ENCODE results near the gene B3GNT3.
"Not testable (repeated sequence)": the region's sequence is repeated elsewhere in the genome, so short reads cannot be mapped to it uniquely, and the experiment has no call there.

The B3GNT3 gene

DNA sequence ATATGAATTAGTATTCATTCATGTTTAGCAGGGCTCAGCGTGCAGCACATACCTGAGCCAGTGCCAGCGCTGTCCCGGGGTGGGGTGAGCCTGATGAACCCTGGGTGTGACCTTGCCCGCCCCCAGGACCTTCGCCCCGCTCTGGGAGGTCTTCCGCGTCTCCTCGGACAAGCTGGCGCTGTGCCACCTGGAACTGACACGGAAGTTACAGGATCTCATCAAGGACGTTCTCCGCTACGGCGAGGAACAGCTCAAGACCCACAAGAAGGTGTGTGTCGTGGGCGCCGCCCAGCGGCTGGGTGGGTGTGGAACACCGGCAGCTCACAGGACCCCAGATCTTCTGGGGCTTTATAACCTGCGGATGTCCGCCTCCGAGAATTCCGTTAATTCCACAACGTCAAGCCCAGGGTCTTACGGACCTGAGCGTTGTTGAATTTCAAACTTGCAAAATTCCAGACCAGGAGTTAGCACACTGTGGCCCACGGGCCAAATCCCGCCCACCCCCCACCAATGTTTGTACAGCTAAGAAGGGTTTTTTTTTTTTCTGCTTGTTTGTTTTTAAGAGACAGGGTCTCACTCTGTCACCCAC is 28.3 kb upstream of the B3GNT3 start:
- peak; percentile 44 for DNase-seq (ENCODE audit: low read depth)

DNA sequence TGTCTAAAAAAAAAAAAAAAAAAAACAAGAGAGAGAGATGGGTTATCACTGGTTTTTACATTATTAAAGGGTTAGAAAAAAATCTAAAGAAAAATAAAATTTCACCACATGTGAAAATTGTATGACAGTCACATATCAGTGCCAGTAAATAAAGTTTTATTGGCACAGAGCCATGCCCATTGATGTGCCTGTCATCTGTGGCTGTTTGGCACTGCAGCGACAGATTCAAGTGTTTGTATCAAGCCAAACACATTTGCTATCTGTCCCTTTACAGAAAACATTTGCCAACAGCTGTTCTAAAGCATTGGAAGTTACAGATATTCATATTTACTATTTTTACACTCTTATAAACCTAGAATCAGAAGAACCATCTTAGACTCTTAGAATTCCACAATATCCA is 27.4 kb upstream of the B3GNT3 start:
- no peak for DNase-seq (ENCODE audit: low read depth)

DNA sequence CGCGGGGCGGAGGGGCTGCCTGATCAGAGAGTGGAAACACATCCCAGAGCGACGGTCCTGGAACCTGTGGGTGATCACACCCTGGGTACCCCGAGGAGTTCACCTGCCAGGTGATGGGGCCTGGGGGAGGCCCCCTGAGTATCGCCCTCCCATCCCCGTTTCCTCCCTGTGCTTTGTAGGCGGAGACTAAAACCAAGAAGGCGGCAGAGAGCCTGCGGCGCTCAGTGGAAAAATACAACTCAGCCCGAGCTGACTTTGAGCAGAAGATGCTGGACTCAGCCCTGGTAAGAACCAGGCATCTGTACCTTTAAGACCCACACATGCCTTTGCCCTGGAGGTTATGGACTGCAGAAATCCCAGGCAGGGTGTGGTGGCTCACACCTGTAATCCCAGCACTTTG is 24.3 kb upstream of the B3GNT3 start:
- DNase-seq (ENCODE audit: low read depth), result no peak

DNA sequence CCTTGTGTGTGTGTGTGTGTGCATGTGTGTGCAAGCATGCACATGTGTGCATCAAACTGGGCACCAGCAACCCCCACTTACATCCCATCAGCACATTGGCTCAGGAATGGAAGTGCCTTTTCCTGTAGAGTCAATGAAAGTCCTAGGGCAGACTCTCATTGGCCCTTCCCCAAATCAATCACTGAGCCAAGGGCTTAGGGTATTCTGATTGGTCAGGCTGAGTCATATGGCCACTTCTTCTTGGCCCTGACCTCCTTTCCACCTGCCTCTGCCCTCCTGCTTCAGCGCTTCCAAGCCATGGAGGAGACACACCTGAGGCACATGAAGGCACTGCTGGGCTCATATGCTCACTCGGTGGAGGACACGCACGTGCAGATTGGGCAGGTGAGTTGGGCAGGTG is 22.8 kb upstream of the B3GNT3 start:
- no peak for DNase-seq (ENCODE audit: low read depth)

DNA sequence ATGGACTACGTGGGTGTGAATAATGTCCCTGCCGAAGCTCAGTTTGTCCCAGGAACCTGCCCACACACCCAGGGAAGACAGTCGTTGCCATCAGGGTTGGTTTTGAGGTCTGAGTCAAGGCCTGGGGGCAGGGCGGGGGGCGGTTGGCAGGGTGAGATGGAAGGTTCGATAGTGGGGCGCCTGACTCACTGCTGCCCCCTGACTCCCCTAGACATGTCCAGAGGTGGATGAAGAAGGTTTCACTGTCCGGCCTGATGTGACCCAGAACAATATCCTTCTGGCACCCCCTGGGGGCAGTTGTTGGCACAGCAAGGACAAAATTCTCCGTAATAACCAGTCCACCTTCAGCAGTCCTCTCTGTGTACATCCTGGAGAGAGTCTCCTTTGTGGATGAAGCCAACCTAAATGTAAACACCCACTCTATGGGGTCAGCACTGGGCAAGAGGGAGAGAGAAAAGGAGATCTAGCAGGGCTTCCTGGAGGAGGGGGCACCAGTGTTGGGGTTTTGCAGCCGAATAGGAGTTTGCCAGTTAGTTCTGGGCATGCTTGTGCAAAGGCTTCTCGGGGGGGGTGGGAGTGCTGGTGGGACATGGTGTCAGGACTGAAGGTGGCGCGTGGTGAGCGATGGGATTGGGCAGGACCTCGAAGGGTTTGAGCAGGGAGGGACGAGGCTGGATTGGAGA is 19.6 kb upstream of the B3GNT3 start:
- no peak for DNase-seq (ENCODE audit: low read depth)

DNA sequence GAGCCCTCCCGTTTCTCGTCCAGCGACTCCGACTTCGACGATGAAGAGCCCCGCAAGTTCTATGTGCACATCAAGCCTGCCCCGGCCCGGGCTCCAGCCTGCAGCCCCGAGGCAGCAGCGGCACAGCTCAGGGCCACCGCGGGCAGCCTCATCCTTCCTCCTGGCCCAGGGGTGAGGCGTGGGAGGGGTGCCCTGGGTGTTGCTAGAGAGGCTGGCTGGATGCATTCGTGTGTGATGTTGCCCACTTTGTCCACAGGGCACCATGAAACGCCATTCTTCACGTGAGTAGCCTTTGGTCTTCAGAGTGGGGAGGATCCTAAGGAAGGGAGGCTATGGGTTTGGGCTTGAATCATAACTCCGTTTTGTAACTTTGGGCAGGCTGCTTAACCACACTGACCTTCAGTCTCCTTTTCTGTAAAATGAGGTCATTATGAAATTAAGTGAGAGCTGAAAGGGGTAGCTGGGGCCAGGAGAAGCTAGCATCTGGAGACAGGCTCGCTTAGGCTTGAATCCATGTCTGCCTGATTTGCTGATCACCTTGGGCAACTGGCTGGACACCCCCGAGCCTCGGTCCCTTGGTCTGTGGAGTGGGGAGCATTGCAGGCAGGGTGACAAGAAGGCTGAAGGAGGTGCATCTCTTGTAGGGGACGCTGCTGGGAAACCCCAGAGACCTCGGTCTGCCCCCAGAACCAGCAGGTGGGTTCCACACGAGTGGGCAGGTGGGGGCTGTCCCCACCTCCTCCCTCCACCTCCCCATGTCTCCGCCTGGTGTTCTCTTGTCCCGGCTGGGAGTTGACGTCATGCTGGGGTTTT is 18.7 kb upstream of the B3GNT3 start:
- no peak for DNase-seq (ENCODE audit: low read depth)

DNA sequence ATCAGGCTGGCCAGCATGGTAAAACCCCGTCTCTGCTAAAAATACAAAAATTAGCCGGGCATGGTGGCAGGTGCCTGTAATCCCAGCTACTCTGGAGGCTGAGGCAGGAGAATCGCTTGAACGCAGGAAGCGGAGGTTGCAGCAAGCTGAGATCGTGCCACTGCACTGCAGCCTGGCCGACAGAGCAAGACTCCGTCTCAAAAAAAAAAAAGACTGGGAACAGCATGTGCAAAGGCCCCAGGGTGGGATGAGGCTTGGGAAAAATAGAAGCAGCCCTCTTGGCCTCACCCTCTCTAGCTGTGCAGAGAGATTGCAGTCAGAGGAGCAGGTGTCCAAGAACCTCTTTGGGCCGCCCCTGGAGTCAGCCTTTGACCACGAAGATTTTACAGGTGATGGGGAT is 17.1 kb upstream of the B3GNT3 start:
- DNase-seq (ENCODE audit: low read depth), result not testable (repeated sequence)

DNA sequence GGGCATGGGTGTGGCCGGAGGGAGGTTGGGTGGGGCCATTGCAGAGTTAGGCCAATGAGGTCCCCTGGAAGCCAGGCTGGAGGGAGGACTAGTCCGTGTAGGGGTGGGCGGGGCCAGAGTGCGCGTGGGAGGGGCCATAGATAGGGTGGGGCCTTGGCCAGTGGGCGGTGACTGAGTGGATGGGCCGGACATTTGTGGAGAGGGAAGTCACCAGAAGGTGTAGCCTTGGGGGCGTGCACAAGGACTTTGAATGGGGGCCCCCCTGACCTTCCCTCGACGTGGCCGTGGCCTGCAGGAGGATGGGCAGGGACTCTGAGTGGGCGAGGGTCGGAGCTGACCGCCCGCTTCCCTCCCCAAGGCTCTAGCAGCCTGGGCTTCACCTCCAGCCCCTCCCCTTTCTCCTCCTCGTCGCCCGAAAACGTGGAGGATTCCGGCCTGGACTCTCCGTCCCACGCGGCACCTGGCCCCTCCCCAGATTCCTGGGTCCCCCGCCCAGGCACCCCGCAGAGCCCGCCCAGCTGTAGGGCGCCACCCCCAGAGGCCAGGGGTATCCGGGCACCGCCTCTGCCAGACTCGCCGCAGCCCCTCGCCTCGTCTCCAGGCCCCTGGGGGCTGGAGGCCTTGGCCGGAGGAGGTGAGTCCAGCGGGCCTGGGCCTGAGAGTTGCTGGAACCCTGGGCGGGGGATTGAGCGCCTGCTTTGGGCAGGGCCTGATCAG is 16.5 kb upstream of the B3GNT3 start:
- DNase-seq (ENCODE audit: low read depth), result no peak

DNA sequence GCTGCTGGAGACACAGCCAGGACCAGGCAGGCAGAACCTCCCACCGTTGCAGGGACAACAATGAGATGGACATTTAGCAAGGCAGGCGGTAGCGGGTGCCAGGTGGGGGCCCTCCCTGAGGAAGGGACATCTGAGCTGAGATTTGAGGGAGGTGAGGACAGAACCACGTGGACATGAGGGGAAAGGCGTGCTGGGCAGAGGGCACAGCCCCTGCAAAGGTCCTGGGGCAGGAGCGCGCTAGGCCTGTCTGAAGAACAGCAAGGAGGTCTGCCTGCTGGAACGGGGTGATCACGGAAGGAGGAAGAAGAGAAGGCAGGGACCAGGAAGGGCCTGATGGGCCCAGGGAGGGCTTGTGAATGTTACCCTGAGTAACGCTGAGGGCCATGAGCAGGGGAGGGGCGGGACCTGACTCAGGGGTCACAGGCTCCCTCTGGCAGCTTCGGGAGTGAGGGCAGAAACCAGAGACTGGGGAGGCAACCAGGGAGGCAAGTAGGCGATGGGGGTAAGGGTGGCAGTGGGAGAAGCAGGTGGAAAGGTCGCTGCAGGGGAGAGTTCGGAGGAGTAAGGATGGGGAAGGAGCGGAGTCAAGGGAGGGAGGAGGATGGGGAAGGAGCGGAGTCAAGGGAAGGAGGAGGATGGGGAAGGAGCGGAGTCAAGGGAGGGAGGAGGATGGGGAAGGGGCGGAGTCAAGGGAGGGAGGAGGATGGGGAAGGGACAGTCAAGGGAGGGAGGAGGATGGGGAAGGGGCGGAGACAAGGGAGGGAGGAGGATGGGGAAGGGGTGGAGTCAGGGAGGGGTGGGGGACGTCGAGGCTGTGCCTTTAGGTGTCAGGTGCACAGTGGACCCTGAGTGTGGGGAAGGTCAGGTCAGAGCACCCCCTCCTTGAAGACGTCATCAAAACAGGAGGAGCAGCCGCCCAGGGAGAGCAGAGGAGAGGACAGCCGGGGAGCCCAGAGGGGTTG is 15.7 kb upstream of the B3GNT3 start:
- DNase-seq (ENCODE audit: low read depth), result no peak

DNA sequence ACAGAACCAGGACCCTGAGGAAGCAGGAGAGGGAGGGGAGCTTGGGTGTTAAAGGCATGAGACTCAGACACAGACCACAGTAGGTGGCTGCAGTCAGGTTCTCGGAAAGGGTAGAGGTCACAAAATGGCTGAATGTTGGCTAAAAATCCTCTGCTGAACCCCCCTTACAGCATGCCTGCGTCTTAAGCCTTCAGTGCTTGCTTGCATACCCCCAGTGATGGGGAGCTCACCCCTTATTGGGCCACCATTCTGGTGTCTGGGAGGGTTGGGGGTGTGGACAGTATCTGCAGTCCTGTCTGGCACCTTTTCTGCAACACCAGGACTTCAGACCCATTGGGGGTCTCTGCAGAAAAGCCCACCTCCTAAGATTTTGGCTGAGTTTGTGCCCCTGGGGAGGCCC is 14.2 kb upstream of the B3GNT3 start:
- no peak for DNase-seq (ENCODE audit: low read depth)

DNA sequence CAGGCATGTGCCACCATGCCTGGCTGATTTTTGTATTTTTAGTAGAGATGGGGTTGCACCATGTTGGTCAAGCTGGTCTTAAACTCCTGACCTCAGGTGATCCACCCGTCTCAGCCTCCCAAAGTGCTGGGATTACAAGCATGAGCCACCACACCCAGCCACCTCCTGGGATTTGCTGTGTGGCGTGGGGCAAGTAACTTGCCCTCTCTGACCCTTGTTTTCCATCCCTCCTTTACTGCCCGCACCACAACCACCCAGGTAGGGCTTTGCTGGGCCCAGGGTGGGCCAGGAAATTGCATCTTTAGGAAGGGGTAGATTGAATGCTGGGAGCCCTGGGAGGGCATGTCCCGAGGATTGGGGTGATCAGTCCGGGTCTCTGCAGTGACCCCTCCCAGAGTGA is 11.2 kb upstream of the B3GNT3 start:
- DNase-seq (ENCODE audit: low read depth), result not testable (repeated sequence)

DNA sequence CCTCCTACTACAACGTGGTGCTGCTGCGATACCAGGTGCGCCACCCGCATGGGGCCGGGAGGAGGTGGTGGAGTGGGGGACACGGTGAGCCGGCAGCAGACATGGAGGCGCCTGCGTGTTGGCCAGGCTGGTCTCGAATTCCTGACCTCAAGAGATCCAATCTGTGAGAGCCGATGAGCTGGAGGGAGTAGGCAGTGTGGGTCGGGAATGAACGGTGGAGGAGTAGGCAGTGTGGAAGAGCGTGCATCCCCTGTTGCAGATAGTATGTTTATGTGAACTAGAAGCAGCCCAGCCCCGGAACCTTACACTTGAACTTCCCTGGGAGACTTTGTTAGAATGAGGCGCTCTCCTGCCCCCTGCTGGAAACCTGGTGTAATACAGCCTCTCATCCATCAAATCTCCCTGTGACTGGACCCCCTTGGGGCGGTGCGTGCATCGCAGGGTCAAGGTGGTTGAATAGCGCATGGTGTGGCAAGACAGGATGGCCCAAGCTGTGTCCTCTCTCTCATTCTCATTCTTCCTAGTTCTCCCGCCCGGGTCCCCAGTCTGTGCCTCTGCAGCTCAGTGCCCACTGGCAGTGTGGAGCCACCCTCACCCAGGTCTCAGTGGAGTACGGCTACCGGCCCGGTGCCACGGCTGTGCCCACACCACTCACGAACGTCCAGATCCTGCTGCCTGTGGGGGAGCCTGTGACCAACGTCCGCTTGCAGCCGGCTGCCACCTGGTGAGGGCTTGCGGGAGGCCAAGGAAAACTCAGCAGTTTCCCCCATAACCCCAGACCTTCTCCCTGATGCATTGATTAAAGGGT is 10.5 kb upstream of the B3GNT3 start:
- DNase-seq (ENCODE audit: low read depth), result no peak

DNA sequence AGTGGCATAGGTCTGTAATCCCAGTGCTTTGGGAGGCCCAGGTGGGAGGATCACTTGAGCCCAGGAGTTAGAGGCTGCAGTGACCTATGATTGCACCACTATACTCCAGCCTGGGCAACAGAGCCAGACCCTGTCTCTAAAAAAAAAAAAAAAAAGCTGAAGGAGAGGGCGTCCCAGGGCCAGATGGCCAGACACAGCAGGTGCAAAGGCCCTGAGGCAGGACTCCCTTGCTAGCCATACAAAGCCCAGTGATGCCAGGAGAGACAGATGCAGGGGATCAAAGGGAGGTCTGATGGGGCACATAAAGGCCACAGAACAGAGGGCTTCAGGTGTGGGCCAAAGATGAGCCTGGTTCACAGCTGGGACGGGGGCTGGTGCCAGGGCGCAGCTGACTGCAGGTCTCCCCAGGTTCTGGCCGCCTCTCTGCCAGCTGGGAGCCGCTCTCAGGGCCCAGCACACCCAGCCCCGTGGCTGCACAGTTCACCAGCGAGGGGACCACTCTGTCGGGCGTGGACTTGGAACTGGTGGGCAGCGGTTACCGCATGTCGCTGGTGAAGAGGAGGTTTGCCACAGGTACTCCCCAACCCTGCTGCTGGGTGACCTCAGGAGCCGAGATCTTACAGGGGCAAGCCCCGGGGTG is 7.5 kb upstream of the B3GNT3 start:
- no peak for DNase-seq (ENCODE audit: low read depth)

DNA sequence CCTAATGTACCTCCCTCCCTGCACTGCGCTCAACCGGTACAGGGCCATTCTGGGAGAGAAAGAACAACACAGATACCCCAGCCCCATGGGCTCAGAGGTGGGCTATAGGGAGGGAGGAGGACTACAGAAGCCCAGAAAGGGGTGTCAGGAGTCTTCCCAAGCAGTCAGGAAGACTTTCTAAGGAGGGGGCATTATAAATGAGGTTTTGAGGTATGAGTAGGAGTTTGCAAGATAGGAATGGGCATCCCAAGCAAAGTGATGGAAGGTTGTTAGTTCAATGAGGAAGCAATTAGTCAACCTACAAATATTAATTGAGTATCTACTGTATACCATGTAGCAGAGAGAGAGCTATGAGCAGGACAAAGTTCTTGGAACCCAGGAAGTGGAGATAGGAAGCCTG is 6.3 kb upstream of the B3GNT3 start:
- no peak for DNase-seq (ENCODE audit: low read depth)

DNA sequence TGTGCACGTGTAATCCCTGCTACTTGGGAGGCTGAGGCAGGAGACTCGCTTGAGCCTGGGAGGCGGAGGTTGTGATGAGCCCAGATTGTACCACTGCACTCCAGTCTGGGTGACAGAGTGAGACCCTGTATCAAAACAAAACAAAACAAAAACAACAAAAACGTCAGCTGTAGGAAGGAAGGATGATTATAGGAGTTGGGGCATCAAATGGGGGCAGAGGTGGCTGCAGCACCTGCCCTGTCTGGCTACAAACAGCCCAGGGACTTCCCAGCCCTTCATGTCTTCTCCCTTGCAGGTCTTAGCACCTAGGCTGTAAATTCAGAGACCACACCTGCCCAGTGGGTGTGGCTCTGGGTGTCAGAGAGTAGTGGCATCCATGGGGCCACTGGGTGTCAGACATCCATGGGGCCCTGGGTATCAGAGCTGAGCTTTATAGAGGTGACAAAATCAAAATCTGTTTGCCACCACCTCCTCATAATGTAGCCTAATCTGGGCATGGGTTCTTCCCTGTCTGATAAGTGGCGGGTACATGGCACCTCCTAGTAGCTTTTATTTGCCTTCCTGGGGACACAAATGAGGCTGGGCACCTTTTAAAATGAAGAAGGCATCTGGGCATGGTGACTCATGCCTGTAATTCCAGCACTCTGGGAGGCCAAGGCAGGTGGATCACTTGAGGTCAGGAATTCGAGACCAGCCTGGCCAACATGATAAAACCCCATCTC is 4.7 kb upstream of the B3GNT3 start:
- no peak for DNase-seq (ENCODE audit: low read depth)

DNA sequence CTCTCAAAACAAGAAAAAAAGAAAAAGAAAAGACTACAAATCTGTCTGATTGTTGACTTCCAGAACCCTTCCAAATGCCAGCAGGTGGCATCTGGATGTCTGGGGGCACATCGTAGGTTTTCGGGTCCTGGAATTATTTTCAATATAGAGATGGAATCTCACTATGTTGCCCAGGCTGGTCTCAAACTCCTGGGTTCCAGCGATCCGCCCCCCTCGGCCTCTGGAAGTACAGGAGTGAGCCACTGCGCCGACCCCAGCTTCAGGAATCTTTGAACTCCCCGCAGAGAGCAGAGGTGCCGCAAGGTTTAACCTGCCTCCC is 567 bp upstream of the B3GNT3 start:
- no peak for DNase-seq (ENCODE audit: low read depth)

DNA sequence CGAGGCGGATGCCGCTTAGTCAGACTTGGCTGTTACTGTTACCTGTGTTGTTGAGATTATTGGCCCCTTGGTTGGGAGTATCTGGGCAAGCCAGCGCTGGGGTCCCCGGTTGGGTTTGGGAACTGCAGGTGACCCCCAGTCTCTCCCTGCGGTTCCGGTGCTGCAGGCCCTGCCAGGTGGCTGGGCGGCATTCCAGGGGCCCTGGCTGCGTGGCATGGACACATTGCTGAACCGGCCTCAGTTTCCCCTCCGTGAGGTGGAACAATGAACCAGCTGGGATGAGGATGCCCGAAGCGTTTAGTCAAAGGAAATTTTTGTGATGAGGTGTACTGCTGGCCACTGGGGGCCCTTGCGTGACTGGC is 538 bp downstream of the B3GNT3 start:
- no peak for DNase-seq (ENCODE audit: low read depth)

DNA sequence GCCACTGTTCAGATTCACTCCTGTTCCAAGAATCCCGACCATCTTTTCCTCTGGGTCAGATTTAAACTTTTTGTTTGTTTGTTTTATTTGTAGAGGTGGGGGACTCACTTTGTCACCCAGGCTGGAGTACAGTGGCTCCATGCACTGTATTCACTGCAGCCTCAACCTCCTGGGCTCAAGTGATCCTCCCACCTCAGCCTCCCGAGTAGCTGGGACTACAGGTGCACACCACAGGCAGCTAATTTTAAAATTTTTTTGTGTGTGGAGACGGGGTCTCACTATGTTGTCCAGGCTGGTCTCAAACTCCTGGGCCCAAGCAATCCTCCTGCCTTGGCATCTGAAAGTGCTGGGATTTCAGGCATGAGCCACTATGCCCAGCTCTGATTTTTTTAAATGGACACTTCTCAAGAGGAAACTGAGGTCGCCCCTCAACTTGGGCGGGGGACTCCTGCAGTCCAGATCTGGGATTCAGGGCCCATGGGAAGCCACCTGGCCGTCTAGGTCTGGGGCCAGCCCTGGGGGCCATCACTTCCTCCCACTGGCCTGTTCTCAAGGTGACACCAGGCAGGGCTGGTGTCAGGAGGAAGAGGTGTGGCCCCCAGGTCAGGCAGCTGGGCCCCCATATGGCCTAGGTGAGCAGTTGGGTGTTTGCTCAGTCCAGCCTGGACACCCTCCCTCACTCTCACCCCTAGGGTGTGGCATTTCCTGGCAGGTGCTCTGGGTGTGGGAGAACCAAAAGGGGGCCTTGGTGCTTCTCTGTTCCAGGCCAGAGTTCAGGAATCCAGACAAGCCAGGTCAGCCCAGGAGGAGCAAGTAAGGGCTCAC is 1.3 kb downstream of the B3GNT3 start:
- DNase-seq (ENCODE audit: low read depth), result no peak
